Measurements from ENCODE around the gene RUNX2. TPM values are rescaled to one million over a fixed set of nuclear protein-coding genes. Genes with fewer than 3 reads are reported as not detected.
"Not testable (repeated sequence)": the region's sequence is repeated elsewhere in the genome, so short reads cannot be mapped to it uniquely, and the experiment has no call there.

RUNX2 gene
- polyA plus RNA-seq (ENCODE audit: insufficient read length), result 0.66 TPM

GRCh38 chr6:45327956-45328522, at the start of gene RUNX2:
Gene RUNX2 (plus strand): TSS chr6:45328330. CDS start chr6:45328727, 397 bp downstream.
- DNase-seq (ENCODE audit: low read depth), result no peak

GRCh38 chr6:45278367-45278766, 49.8 kb upstream of the RUNX2 start:
- DNase-seq (ENCODE audit: low read depth), result no peak

- not testable (repeated sequence) for DNase-seq (ENCODE audit: low read depth)
Observed at GRCh38 chr6:45286707-45287106, 41.4 kb upstream of the RUNX2 start.

GRCh38 chr6:45289751-45290514, 38.2 kb upstream of the RUNX2 start:
- no peak for DNase-seq (ENCODE audit: low read depth)

GRCh38 chr6:45293306-45293705, 34.8 kb upstream of the RUNX2 start:
- no peak for DNase-seq (ENCODE audit: low read depth)

GRCh38 chr6:45294065-45294701, 33.9 kb upstream of the RUNX2 start:
- DNase-seq (ENCODE audit: low read depth), result not testable (repeated sequence)

GRCh38 chr6:45297320-45297719, 30.8 kb upstream of the RUNX2 start:
- no peak for DNase-seq (ENCODE audit: low read depth)

- DNase-seq (ENCODE audit: low read depth), result no peak
Observed at GRCh38 chr6:45299096-45299581, 29.0 kb upstream of the RUNX2 start.

GRCh38 chr6:45300736-45301135, 27.4 kb upstream of the RUNX2 start:
- no peak for DNase-seq (ENCODE audit: low read depth)

GRCh38 chr6:45301348-45302142, 26.6 kb upstream of the RUNX2 start:
- no peak for DNase-seq (ENCODE audit: low read depth)

- DNase-seq (ENCODE audit: low read depth), result no peak
Observed at GRCh38 chr6:45302832-45303231, 25.3 kb upstream of the RUNX2 start.

- DNase-seq (ENCODE audit: low read depth), result no peak
Observed at GRCh38 chr6:45305546-45305945, 22.6 kb upstream of the RUNX2 start.

GRCh38 chr6:45310118-45310788, 17.9 kb upstream of the RUNX2 start:
- no peak for DNase-seq (ENCODE audit: low read depth)

- DNase-seq (ENCODE audit: low read depth), result no peak
Observed at GRCh38 chr6:45314146-45314545, 14.0 kb upstream of the RUNX2 start.

GRCh38 chr6:45320349-45320748, 7.8 kb upstream of the RUNX2 start:
- DNase-seq (ENCODE audit: low read depth), result no peak

- DNase-seq (ENCODE audit: low read depth), result no peak
Observed at GRCh38 chr6:45323656-45324224, 4.4 kb upstream of the RUNX2 start.

GRCh38 chr6:45326698-45327417, 1.3 kb upstream of the RUNX2 start:
- no peak for DNase-seq (ENCODE audit: low read depth)

- DNase-seq (ENCODE audit: low read depth), result no peak
Observed at GRCh38 chr6:45328523-45328922, 393 bp downstream of the RUNX2 start.

- DNase-seq (ENCODE audit: low read depth), result no peak
Observed at GRCh38 chr6:45344900-45345299, 16.8 kb downstream of the RUNX2 start.

GRCh38 chr6:45350186-45350710, 22.1 kb downstream of the RUNX2 start:
- no peak for DNase-seq (ENCODE audit: low read depth)

All from forelimb muscle (tissue), 1 donor.